MG63 (cell line): ENCODE results near the gene ANLN. TPM values are rescaled to one million over a fixed set of nuclear protein-coding genes. Genes with fewer than 3 reads are reported as not detected.
"Not testable (repeated sequence)": the region's sequence is repeated elsewhere in the genome, so short reads cannot be mapped to it uniquely, and the experiment has no call there.

ENCODE experiments used
- DNase-seq: peaks from one replicate; pipeline ENCODE4 v3.0.0-alpha.2; 2020
- H3K27me3 ChIP-seq: fragments of 250-450 bp; sonication (Bioruptor Pico); 2 replicates; pipeline ENCODE4 v1.5.1; 2020; ENCODE audit warnings: mild to moderate bottlenecking, moderate library complexity
- H3K36me3 ChIP-seq: fragments of 250-450 bp; sonication (Bioruptor Pico); 2 replicates; pipeline ENCODE4 v1.5.1; 2020; ENCODE audit warnings: mild to moderate bottlenecking, moderate library complexity
- H3K4me3 ChIP-seq: fragments of 250-450 bp; sonication (Bioruptor Pico); 2 replicates; pipeline ENCODE4 v1.5.1; 2020; ENCODE audit warnings: mild to moderate bottlenecking, moderate library complexity
- H3K9me3 ChIP-seq: fragments of 250-450 bp; sonication (Bioruptor Pico); 2 replicates; pipeline ENCODE4 v1.5.1; 2020; ENCODE audit warnings: mild to moderate bottlenecking, moderate library complexity
- total RNA-seq: library from RNA; depleted of rRNA; stranded (reverse); fragments of >200 nt; shearing (Covaris generic); gene quantifications from 2 replicates; pipeline ENCODE4 v1.2.3, GENCODE V29; 2014; ENCODE audit warnings: low replicate concordance

Gene ANLN
- total RNA-seq, 1 experiment from 2014 or later = 108 TPM

DNA sequence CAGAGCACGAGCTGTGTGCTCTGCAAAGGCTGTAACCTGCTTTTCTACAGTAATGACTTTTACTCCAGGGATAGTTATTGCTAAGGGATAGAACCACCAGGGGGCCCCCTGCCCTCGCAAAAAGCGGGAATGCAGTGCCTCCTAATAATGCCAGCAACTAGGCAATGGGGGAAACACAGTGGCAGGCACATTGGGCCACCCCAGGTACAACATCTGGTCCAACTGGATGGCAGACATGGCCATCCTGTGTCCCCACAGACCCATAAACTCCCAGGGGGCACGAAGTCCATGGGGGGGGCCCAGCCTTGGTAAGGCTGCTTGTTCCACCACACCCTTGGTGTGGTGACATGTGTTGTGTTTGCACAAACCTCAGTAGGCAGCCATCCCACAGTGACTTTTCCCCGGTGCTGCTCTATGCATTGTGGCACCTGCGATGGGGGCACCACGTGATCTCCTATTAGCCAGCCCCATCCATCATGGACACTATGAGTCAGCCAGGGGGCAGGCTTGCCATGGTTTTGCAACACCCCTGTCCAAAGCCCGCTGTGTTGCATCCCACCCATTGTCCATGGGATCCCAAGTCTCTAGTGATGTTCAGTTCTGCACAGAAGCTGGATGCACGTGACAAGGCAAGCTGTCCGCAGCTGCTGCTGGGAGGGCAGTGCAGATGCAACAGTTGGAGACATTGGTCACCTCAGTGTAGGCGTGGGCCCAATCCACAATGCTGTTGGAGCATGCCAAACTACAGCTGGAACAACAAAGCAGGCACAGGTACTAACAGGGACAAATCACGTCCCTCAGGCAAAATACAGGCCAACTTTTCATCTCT is 84.0 kb downstream of the ANLN start:
- DNase-seq = peak; percentile 43
- H3K4me3 ChIP-seq = no peak overlapping the region
- H3K9me3 ChIP-seq = no peaks in the 10 kb centered on the region
- no peaks in the 10 kb centered on the region for H3K36me3 ChIP-seq
- H3K27me3 ChIP-seq = no peaks in the 10 kb centered on the region

DNA sequence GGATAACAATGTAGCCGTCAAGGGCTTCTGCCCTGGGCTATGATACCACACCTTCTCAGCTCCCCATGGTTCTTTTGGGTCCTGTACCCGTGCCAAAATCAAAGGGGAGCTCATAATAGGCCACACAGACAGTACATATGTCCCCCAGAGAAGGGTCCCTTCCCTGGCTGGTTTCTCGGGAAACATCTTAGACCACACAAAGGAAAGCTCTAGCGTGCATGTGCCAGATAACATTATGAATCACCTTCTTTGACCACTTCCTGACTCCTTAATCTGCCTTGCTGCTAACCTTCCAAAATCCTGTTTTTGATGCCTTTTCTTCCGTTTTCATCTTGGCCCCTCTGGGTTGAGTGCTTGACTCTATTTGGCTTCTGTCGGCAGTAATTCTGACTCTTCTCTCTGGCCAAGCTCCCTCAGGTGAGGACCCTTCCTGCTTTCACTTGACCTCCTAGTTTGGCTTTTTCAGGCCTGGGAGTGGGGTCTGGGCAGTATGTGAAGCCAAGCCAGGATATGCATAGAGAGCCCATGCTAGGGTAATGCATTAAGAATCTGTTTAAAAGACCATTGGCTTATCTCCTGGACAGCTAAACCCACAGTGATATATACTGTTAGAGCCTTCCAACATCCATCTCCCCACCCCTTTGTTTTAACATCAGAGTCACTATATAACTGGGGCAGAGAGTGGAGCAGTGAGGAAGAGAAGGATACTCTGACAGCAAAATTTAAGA is 84.8 kb downstream of the ANLN start:
- no peak for DNase-seq
- no peak overlapping the region for H3K4me3 ChIP-seq
- no peaks in the 10 kb centered on the region for H3K27me3 ChIP-seq
- no peaks in the 10 kb centered on the region for H3K36me3 ChIP-seq
- H3K9me3 ChIP-seq = no peaks in the 10 kb centered on the region

DNA sequence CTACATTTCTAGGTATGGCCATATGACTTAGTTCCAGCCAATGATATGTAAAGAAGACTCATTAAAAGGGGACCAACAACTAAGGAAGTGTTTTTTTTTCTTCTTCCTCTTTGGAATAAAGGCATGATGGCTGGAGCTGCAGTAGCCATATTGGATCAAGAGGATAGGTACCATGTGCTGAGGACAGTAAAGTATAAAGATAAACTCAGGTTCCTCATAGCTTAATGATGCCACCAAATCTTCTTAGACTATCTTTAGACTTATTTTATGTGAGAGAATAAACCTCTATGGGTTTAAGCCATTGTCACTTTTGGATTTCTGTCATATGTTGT is 85.3 kb downstream of the ANLN start:
- no peak for DNase-seq
- H3K9me3 ChIP-seq = peaks cover 3% of the 10 kb centered on the region; the same call in 1 of the 2 replicates
- H3K36me3 ChIP-seq = no peaks in the 10 kb centered on the region
- H3K27me3 ChIP-seq = no peaks in the 10 kb centered on the region
- no peak overlapping the region for H3K4me3 ChIP-seq

DNA sequence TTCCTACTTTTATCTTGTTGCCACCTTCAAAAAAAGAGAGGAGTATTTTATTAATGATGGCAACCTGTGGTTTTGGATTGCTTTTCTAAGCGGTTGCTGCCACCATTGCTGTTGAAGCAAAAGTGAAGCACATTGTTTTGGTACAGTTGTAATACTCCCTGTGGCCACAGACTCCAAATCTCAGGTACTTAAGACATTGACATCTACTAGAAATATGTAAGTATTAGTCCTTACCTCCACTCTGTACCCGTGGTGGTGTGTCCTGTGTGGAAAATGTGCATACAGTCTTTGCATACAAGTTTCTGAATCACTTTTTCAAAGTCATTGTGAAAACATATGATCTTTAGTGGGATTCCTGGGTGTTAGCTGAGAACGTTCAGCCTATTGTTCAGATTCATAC is 85.7 kb downstream of the ANLN start:
- H3K36me3 ChIP-seq = no peaks in the 10 kb centered on the region
- H3K4me3 ChIP-seq = no peak overlapping the region
- DNase-seq = no peak
- H3K9me3 ChIP-seq = peaks cover 4% of the 10 kb centered on the region; the same call in 1 of the 2 replicates
- H3K27me3 ChIP-seq = no peaks in the 10 kb centered on the region

DNA sequence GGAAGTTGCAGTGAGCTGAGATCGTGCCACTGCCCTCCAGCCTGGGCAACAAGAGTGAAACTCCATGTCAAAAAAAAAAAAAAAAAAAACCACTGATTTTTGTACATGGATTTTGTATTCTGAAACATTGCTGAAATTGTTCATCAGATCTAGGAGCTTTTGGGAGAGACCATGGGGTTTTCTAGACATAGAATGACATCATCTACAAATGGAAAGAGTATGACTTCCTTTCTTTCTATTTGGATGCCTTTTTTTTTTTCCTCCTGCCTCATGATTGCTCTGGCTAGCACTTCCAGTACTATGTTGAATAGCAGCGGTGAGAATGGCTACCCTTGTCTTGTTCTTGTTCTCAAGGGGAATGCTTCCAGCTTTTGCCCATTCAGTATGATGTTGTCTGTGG is 89.1 kb downstream of the ANLN start:
- H3K4me3 ChIP-seq = no peak overlapping the region
- peaks cover 4% of the 10 kb centered on the region for H3K9me3 ChIP-seq
- DNase-seq = no peak
- H3K36me3 ChIP-seq = no peaks in the 10 kb centered on the region
- no peaks in the 10 kb centered on the region for H3K27me3 ChIP-seq

DNA sequence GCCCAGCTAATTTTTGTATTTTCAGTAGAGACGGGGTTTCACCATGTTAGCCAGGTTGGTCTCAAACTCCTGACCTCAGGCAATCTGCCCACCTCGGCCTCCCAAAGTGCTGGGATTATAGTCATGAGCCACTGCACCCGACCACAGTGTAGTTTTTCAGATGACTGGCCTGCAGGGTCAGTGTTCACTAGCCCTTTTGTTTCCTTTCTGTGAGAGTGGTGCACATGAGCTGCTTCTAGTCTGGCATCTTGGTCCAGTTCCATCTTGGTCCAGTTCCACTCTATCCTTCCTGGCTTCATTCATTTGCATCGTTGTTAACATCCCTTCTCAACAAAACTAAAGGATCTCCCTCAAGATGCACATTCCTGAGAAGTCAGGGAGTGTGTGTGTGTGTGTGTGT is 94.2 kb downstream of the ANLN start:
- H3K36me3 ChIP-seq, H3K9me3 ChIP-seq, H3K4me3 ChIP-seq, DNase-seq, H3K27me3 ChIP-seq: not testable (repeated sequence)

DNA sequence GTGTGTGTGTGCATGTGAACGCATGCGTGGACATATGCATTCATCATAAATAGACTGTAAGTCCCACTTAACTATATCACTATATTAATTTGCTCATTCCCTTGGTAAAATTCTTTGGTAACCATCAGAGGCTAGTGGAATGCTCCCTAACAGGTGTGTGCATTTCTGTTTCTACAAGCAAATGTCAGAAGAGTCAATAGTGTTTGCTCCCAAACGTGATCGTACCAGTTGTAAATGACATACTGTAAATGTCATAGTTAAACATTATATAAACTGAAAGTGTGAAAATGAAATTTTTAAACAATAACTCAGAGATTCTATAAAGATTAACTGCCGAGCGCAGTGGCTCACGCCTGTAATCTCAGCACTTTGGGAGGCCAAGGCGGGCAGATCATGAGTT is 94.6 kb downstream of the ANLN start:
- H3K36me3 ChIP-seq = no peaks in the 10 kb centered on the region
- H3K4me3 ChIP-seq = no peak overlapping the region
- H3K27me3 ChIP-seq = no peaks in the 10 kb centered on the region
- peaks cover 4% of the 10 kb centered on the region for H3K9me3 ChIP-seq
- no peak for DNase-seq

DNA sequence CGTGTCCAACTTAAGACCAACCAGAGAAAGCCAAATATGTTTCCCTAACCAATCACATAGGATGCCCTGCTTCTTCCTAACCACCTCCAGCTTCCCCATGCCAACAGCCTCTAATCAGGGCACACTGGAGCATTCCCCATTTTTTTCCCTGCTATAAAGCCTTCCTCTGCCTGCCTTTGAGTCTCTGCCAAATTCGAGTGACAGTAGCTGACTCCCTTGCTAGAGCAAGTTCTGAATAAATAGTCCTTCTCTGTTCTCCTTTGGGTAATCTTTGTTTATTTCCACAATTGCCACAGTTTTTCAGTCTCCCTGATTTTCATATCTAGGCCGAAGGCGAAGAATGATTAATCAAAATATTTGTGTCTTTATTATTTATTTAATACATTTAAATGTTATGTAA is 96.7 kb downstream of the ANLN start:
- no peak overlapping the region for H3K4me3 ChIP-seq
- no peaks in the 10 kb centered on the region; the same call in 1 of the 2 replicates for H3K9me3 ChIP-seq
- H3K27me3 ChIP-seq = no peaks in the 10 kb centered on the region
- H3K36me3 ChIP-seq = no peaks in the 10 kb centered on the region
- no peak for DNase-seq

DNA sequence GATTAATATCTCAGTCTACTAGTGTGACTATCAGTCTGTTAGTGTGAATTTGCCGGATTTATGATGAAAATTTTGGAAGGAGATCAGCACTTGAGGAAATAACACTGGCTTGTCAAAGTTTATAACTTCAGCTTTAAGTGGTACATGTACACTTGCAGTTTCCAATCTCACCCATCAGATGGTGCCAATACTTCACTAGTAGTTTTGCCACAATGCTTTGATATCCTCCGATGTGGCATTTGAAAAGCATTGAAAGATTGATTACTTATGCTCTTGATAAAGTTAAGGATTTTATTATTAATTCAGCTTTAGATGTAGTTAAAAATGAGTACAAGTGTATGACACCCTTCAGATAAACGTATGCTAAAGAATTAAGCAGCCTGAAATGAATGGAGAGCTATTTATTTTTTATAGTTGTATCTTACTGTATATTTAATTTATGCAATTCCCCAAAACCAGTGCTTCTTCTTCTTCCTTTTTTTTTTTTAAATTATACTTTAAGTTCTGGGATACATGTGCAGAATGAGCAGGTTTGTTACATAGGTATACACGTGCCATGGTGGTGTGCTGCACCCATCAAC is 98.2 kb downstream of the ANLN start:
- Histone ChIP-seq H3K36me3 (no peaks in the 10 kb centered on the region), H3K4me3 (no peak overlapping the region), H3K9me3 (no peaks in the 10 kb centered on the region), H3K27me3 (no peaks in the 10 kb centered on the region)
- no peak for DNase-seq

DNA sequence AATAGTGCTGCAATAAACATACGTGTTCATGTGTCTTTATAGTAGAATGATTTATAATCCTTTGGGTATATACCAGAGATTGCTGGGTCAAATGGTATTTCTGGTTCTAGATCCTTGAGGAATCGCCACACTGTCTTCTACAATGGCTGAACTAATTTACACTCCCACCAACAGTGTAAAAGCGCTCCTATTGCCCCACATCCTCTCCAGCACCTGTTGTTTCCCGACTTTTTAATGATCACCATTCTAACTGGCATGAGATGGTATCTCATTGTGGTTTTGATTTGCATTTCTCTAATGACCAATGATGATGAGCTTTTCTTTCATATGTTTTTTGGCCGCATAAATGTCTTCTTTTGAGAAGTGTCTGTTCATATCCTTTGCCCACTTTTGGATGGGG is 99.0 kb downstream of the ANLN start:
- not testable (repeated sequence) for H3K9me3 ChIP-seq, H3K36me3 ChIP-seq, H3K4me3 ChIP-seq, H3K27me3 ChIP-seq, DNase-seq

DNA sequence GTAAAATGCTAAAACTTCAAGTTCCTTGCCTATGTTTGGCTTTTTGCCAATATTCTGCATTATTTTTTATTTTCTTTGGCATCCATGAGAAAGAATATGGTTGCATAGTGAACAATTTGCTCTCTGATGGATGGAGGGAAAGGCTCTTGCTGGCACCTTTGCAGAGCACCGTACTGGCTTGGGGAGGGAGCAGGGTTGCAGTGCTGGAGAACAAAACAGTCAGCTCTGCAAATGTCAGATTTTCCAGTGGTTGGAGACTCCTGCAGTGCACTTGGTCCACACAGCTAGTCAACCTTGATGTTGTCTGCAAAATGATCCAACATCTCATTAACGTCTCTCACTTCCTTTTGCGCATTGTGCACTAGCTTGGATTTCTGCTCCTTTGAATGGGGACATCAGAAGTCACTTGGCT is 100.8 kb downstream of the ANLN start:
- Histone ChIP-seq H3K4me3 (no peak overlapping the region), H3K27me3 (no peaks in the 10 kb centered on the region), H3K36me3 (no peaks in the 10 kb centered on the region), H3K9me3 (0 out of 2 replicates have a peak, but pooled peaks cover 2% of the 10 kb centered on the region)
- no peak for DNase-seq

DNA sequence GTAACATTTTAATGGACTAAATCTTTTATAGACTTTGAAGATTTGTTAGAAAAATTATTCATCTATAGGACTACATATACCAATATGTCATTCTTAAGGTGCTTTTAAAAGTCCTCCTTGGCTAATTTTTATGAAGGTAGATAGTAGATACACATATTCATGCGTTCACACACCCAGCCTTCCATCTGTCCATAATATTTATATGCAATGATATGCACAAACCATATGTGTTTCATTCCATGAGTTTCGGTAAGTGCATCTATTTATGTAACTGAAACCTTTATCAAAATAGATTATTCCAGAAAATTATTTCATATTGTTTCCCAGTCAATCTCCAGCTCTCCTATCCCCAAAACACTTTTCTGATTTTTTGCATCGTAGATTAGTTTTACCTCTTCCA is 101.7 kb downstream of the ANLN start:
- 0 out of 2 replicates have a peak, but pooled peaks cover 2% of the 10 kb centered on the region for H3K9me3 ChIP-seq

DNA sequence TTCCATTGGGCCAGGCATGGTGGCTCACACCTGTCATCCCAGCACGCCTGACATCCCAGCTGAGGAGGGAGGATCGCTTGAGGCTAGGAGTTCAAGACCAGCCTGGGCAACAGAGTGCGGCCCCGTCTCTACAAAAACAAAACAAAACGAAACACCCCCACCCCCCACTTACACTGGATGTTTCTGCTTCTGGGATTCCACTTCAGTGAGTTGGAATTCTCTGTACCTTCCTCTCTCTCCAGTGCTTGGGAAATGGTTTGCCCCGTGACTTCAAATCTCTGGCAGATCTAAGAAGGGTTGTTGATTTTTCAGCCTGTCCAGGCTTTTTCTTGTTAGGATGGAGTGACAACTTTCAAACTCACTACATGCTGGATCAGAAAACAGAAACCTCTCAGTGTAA is 106.9 kb downstream of the ANLN start:
- Histone ChIP-seq H3K36me3 (no peaks in the 10 kb centered on the region), H3K4me3 (no peak overlapping the region), H3K9me3 (0 out of 2 replicates have a peak, but pooled peaks cover 2% of the 10 kb centered on the region), H3K27me3 (no peaks in the 10 kb centered on the region)
- no peak for DNase-seq

More for the DNA sequence above, 101.7 kb downstream of the ANLN start:
- no peaks in the 10 kb centered on the region for H3K27me3 ChIP-seq
- DNase-seq = no peak
- H3K4me3 ChIP-seq = no peak overlapping the region
- no peaks in the 10 kb centered on the region for H3K36me3 ChIP-seq

DNA sequence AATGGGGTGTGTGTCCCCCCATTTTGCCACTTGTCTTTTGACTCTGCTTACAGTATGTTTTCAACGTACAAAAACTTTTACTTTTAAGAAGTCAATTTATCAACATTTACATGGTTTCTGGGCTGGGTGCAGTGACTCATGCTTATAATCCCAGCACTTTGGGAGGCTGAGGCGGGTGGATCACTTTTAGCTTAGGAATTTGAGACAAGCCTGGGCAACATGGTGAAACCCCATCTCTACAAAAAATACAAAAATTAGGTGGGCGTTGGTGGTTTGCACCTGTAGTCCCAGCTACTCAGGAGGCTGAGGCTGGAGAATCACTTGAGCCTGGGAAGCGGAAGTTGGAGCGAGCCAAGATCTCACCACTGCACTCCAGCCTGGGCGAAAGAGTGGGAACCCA is 107.5 kb downstream of the ANLN start:
- DNase-seq = peak; percentile 45
- H3K9me3 ChIP-seq, H3K36me3 ChIP-seq, H3K27me3 ChIP-seq, H3K4me3 ChIP-seq: not testable (repeated sequence)

DNA sequence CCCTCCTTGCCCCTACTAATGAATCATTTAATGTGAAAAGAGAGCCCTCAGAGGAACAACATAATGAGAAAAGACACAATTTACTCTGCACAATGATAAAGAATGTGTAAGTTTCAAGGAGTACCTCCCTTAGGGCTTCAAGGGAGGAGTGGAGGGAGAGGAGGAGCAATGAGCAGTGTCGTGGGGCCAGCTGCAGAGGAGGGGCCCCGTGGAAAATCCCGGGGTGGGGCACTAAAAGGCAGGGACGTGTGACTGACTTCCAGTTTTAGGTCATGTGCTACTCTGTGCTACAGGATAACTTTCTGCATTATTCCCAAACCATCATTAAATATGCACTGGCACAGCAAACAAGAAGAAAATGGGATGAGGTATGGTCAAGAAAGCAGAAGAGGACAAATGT is 108.1 kb downstream of the ANLN start:
- Histone ChIP-seq H3K27me3 (no peaks in the 10 kb centered on the region), H3K9me3 (0 out of 2 replicates have a peak, but pooled peaks cover 2% of the 10 kb centered on the region), H3K36me3 (no peaks in the 10 kb centered on the region), H3K4me3 (no peak overlapping the region)
- no peak for DNase-seq
